ENCODE results near the gene ZNF569. TPM values are rescaled to one million over a fixed set of nuclear protein-coding genes. Genes with fewer than 3 reads are reported as not detected.
"Not testable (repeated sequence)": the region's sequence is repeated elsewhere in the genome, so short reads cannot be mapped to it uniquely, and the experiment has no call there.

Gene ZNF569
- total and polyA plus RNA-seq, 8 donors: 1.7 to 25.4 (median 2.3) TPM; not detected in 2

- no peaks in the 10 kb centered on the region for H3K4me1 ChIP-seq
- no peak for DNase-seq
- 93 to 97% (median 95%) methylated on average over 2 of the region's 2 CpGs for WGBS, 5 donors
- no peak overlapping the region for H3K27ac ChIP-seq
- no peaks in the 10 kb centered on the region for H3K27me3 ChIP-seq
- TF ChIP-seq, protein P1, sequence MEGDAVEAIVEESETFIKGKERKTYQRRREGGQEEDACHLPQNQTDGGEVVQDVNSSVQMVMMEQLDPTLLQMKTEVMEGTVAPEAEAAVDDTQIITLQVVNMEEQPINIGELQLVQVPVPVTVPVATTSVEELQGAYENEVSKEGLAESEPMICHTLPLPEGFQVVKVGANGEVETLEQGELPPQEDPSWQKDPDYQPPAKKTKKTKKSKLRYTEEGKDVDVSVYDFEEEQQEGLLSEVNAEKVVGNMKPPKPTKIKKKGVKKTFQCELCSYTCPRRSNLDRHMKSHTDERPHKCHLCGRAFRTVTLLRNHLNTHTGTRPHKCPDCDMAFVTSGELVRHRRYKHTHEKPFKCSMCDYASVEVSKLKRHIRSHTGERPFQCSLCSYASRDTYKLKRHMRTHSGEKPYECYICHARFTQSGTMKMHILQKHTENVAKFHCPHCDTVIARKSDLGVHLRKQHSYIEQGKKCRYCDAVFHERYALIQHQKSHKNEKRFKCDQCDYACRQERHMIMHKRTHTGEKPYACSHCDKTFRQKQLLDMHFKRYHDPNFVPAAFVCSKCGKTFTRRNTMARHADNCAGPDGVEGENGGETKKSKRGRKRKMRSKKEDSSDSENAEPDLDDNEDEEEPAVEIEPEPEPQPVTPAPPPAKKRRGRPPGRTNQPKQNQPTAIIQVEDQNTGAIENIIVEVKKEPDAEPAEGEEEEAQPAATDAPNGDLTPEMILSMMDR (IDR thresholded peaks at IDR 0.05): no peak
- intact Hi-C loops (cut with DNase I; ENCODE audit: low total_unique reads): no loop called here
- H3K9me3 ChIP-seq: peaks cover 57 to 100% (median 98%) of the 10 kb centered on the region in 4 donors
- H3K4me3 ChIP-seq: no peak overlapping the region
- H3K36me3 ChIP-seq: peaks cover 13 to 54% (median 39%) of the 10 kb centered on the region in 4 donors
Measured at GRCh38 chr19:37412700-37413099, 54.5 kb downstream of the ZNF569 start.

DNA sequence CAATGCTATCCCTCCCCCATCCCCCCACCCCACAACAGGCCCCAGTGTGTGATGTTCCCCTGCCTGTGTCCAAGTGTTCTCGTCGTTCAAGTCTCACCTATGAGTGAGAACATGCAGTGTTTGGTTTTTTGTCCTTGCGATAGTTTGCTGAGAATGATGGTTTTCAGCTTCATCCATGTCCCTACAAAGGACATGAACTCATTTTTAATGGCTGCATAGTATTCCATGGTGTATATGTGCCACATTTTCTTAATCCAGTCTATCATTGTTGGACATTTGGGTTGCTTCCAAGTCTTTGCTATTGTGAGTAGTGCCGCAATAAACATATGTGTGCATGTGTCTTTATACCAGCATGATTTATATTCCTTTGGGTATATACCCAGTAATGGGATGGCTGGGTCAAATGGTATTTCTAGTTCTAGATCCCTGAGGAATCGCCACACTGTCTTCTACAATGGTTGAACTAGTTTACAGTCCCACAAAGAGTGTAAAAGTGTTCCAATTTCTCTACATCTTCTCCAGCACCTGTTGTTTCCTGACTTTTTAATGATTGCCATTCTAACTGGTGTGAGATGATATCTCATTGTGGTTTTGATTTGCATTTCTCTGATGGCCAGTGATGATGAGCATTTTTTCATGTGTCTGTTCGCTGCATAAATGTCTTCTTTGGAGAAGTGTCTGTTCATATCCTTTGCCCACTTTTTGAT lies 61.0 kb downstream of the ZNF569 start:
- H3K9me3 ChIP-seq: peaks cover 42 to 100% (median 87%) of the 10 kb centered on the region in 4 donors
- H3K4me1 ChIP-seq; H3K27me3 ChIP-seq; H3K36me3 ChIP-seq; intact Hi-C loops (cut with DNase I; ENCODE audit: low total_unique reads); DNase-seq; H3K4me3 ChIP-seq; H3K27ac ChIP-seq: not testable (repeated sequence)
- 82 to 85% (median 83%) methylated on average over 6 of the region's 6 CpGs for WGBS, 5 donors

- H3K4me1 ChIP-seq: no peaks in the 10 kb centered on the region
- no peak for DNase-seq
- 52 to 80% (median 59%) methylated on average over 10 to 34 of the region's 34 CpGs for WGBS, 5 donors
- no peak overlapping the region for H3K27ac ChIP-seq
- H3K9me3 ChIP-seq: peaks cover 52 to 97% (median 83%) of the 10 kb centered on the region in 4 donors
- intact Hi-C loops (cut with DNase I; ENCODE audit: low total_unique reads): no loop called here
- TF ChIP-seq EP300 (IDR thresholded peaks at IDR 0.05): no peak
- TF ChIP-seq, protein P1 (IDR thresholded peaks at IDR 0.05): no peak
- no peak for TF ChIP-seq POLR2AphosphoS5 (IDR thresholded peaks at IDR 0.05)
- no peak for TF ChIP-seq POLR2A (IDR thresholded peaks at IDR 0.05)
- no peak overlapping the region for H3K4me3 ChIP-seq
- H3K27me3 ChIP-seq: no peaks in the 10 kb centered on the region
- no peaks in the 10 kb centered on the region for H3K36me3 ChIP-seq
Measured at GRCh38 chr19:37403403-37403802, 63.8 kb downstream of the ZNF569 start.

- WGBS, 5 donors: 87 to 96% (median 91%) methylated on average over 1 of the region's 1 CpG
- Histone ChIP-seq H3K9me3 (peaks cover 60 to 99% (median 83%) of the 10 kb centered on the region in 4 donors), H3K4me3 (no peak overlapping the region), H3K27me3 (no peaks in the 10 kb centered on the region), H3K36me3 (no peaks in the 10 kb centered on the region), H3K4me1 (no peaks in the 10 kb centered on the region), H3K27ac (no peak overlapping the region)
- TF ChIP-seq EP300 (IDR thresholded peaks at IDR 0.05): no peak
- TF ChIP-seq POLR2A (IDR thresholded peaks at IDR 0.05): no peak
- TF ChIP-seq, protein P1 (IDR thresholded peaks at IDR 0.05): no peak
- no peak for TF ChIP-seq POLR2AphosphoS5 (IDR thresholded peaks at IDR 0.05)
- intact Hi-C loops (cut with DNase I; ENCODE audit: low total_unique reads): no loop called here
- DNase-seq: no peak
Measured at GRCh38 chr19:37401078-37401477, 66.2 kb downstream of the ZNF569 start.

GRCh38 chr19:37391399-37391798 lies 75.8 kb downstream of the ZNF569 start:
- 96 to 99% (median 99%) methylated on average over 6 of the region's 6 CpGs for WGBS, 5 donors
- intact Hi-C loops (cut with DNase I; ENCODE audit: low total_unique reads): not testable (repeated sequence)

More at GRCh38 chr19:37391399-37391798, 75.8 kb downstream of the ZNF569 start:
- Histone ChIP-seq H3K36me3 (peaks cover 27 to 47% (median 35%) of the 10 kb centered on the region in 4 donors), H3K9me3 (peaks cover 69 to 100% (median 92%) of the 10 kb centered on the region in 4 donors)
- H3K27ac ChIP-seq, H3K4me1 ChIP-seq, H3K27me3 ChIP-seq, H3K4me3 ChIP-seq, DNase-seq: not testable (repeated sequence)
